ENCODE data around the gene CDC42EP4.

The CDC42EP4 gene

GRCh38 chr17:73304971-73305812, 6.6 kb downstream of the CDC42EP4 start:
- peak in 4 of 10 donors; percentile 24 to 88 (median 30) for DNase-seq
- intact Hi-C loops (cut with DNase I) = no loop called here

GRCh38 chr17:73304438-73304837, 7.4 kb downstream of the CDC42EP4 start:
- intact Hi-C loops (cut with DNase I) = no loop called here
- no peak for DNase-seq

GRCh38 chr17:73302189-73302588, 9.6 kb downstream of the CDC42EP4 start:
- no peak for DNase-seq

GRCh38 chr17:73301369-73301768, 10.4 kb downstream of the CDC42EP4 start:
- intact Hi-C loops (cut with DNase I) = no loop called here
- no peak for DNase-seq

More at GRCh38 chr17:73302189-73302588, 9.6 kb downstream of the CDC42EP4 start:
- intact Hi-C loops (cut with DNase I) = no loop called here

GRCh38 chr17:73300392-73300791, 11.4 kb downstream of the CDC42EP4 start:
- no peak for DNase-seq
- intact Hi-C loops (cut with DNase I) = no loop called here

- peak in 1 of 10 donors; percentile 41 for DNase-seq
- intact Hi-C loops (cut with DNase I) = no loop called here
These were observed 13.6 kb downstream of the CDC42EP4 start for GRCh38 chr17:73297934-73298861.

- intact Hi-C loops (cut with DNase I) = no loop called here
- peak in 2 of 10 donors; percentile 74 to 79 for DNase-seq
These were observed 18.3 kb downstream of the CDC42EP4 start for GRCh38 chr17:73293480-73293911.

GRCh38 chr17:73293031-73293430, 18.8 kb downstream of the CDC42EP4 start:
- peak in 2 of 10 donors; percentile 20 to 30 for DNase-seq
- intact Hi-C loops (cut with DNase I) = no loop called here

GRCh38 chr17:73292031-73292531, 19.7 kb downstream of the CDC42EP4 start:
- DNase-seq = peak in 8 of 10 donors; percentile 37 to 90 (median 56)
- intact Hi-C loops (cut with DNase I) = no loop called here

GRCh38 chr17:73291260-73291801, 20.5 kb downstream of the CDC42EP4 start:
- peak in 2 of 10 donors; percentile 59 to 66 for DNase-seq

GRCh38 chr17:73290399-73291259, 21.2 kb downstream of the CDC42EP4 start:
- peak in 2 of 10 donors; percentile 36 to 37 for DNase-seq
- intact Hi-C loops (cut with DNase I) = no loop called here

More at GRCh38 chr17:73291260-73291801, 20.5 kb downstream of the CDC42EP4 start:
- intact Hi-C loops (cut with DNase I) = no loop called here

GRCh38 chr17:73289549-73290254, 22.1 kb downstream of the CDC42EP4 start:
- intact Hi-C loops (cut with DNase I) = no loop called here
- peak in 2 of 10 donors; percentile 2 to 58 for DNase-seq

GRCh38 chr17:73288534-73289302, 23.1 kb downstream of the CDC42EP4 start:
- intact Hi-C loops (cut with DNase I) = no loop called here
- DNase-seq = peak in 3 of 10 donors; percentile 3 to 63 (median 63)

- peak in 1 of 10 donors; percentile 76 for DNase-seq
- intact Hi-C loops (cut with DNase I) = no loop called here
These were observed 24.9 kb downstream of the CDC42EP4 start for GRCh38 chr17:73286863-73287296.

- intact Hi-C loops (cut with DNase I) = no loop called here
- DNase-seq = peak in 1 of 10 donors; percentile 22
These were observed 25.6 kb downstream of the CDC42EP4 start for GRCh38 chr17:73285916-73286862.

GRCh38 chr17:73285603-73285908, 26.2 kb downstream of the CDC42EP4 start:
- no peak for DNase-seq
- intact Hi-C loops (cut with DNase I) = no loop called here
